Effector memory CD4-positive, alpha-beta T cell (primary cell): ENCODE measurements around the gene CHST11.

Experiments used
- DNase-seq, 3 donors: peaks; one replicate each; pipeline ENCODE4 v3.0.0-alpha.2; 2020
- H3K27ac ChIP-seq: 2 replicates; pipeline ENCODE4 v1.7.0; 2013; ENCODE audit warnings: mild to moderate bottlenecking, low read length, moderate library complexity; ENCODE audit not compliant: insufficient read depth, poor library complexity, severe bottlenecking
- H3K27me3 ChIP-seq: replicated peaks from 2 replicates; pipeline ENCODE4 v1.7.0; 2013; ENCODE audit warnings: mild to moderate bottlenecking, low read length; ENCODE audit not compliant: insufficient read depth, control insufficient read depth, poor library complexity, severe bottlenecking
- H3K36me3 ChIP-seq: 2 replicates; pipeline ENCODE4 v1.7.0; 2013; ENCODE audit warnings: mild to moderate bottlenecking, low read length, moderate library complexity; ENCODE audit not compliant: control insufficient read depth, insufficient read depth
- H3K4me1 ChIP-seq: 2 replicates; pipeline ENCODE4 v1.7.0; 2013; ENCODE audit warnings: low read length, mild to moderate bottlenecking; ENCODE audit not compliant: control insufficient read depth, insufficient read depth, poor library complexity, severe bottlenecking
- H3K4me3 ChIP-seq: 2 replicates; pipeline ENCODE4 v1.7.0; 2013; ENCODE audit warnings: low read length, low read depth, mild to moderate bottlenecking; ENCODE audit not compliant: insufficient read depth, poor library complexity, severe bottlenecking
- H3K9me3 ChIP-seq: 2 replicates; pipeline ENCODE4 v1.7.0; 2013; ENCODE audit warnings: mild to moderate bottlenecking, low read length, moderate library complexity; ENCODE audit not compliant: control insufficient read depth

The CHST11 gene

DNA sequence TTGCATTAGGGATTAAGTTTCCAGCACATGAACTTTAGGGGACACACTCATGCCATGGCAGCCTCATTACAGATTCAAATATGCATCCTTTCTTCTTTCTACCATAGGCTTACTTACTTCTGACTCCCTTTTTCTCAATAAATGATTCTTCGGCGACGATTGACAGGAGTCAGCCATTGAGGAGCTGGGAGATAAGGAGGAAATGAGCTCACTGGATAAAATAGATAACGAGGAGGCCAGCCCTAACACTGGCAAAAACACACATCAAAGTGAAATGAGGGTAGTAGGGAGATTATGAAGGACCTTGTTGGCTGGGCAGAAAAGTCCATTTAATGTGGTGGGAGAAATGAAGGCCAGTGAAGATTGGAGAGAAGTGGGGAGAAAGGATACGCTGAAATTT is 329.1 kb downstream of the CHST11 start:
- no peak overlapping the region for H3K27ac ChIP-seq
- H3K4me3 ChIP-seq, result no peak overlapping the region
- H3K4me1 ChIP-seq, result no peaks in the 10 kb centered on the region
- DNase-seq, result no peak
- H3K36me3 ChIP-seq, result no peaks in the 10 kb centered on the region
- H3K9me3 ChIP-seq, result no peaks in the 10 kb centered on the region
- H3K27me3 ChIP-seq, result no peaks in the 10 kb centered on the region

DNA sequence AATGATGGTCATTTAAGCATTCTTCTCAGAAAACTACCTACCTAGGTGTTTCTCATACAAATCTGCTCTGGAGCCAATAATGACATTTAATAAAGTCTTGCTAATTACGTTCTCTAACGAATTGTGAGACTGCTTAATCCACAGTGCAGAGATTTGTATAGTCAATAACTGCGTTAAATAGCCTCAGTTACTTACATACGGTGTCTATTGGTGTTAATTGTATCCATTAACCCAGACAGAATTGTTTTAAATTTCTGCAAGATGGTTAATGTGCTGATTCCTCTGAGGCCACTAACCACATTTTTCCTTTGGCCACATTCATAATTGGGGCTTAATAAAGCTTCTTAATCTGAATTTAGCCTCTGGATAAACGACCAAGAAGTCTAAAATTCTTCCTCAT is 329.6 kb downstream of the CHST11 start:
- no peak for DNase-seq
- H3K4me3 ChIP-seq, result no peak overlapping the region
- H3K27me3 ChIP-seq, result no peaks in the 10 kb centered on the region
- H3K9me3 ChIP-seq, result no peaks in the 10 kb centered on the region
- H3K27ac ChIP-seq, result no peak overlapping the region
- H3K4me1 ChIP-seq, result no peaks in the 10 kb centered on the region
- no peaks in the 10 kb centered on the region for H3K36me3 ChIP-seq

DNA sequence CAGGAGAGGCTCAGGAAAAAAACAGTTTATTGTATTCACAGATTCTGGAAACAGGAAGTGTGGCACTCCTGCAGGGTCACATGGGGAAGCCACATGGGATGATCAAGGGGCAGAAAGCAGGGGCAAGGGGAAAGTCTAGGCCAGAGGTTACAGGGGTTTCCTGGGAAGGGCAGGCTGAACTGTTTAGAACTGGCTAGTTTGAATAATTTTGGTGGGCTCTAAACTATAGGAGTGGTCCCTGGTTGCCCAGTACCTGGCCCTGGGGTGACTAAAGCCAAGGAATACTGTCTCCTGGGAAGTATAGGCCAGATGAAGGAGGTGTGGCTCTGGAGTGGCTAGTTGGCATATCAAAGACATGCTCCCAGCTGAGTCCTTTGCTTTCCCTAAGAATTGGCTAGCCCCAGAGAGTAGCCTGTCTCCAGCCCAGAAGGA is 332.1 kb downstream of the CHST11 start:
- Histone ChIP-seq H3K27me3 (no peaks in the 10 kb centered on the region), H3K4me1 (no peaks in the 10 kb centered on the region), H3K27ac (no peak overlapping the region), H3K36me3 (no peaks in the 10 kb centered on the region), H3K9me3 (no peaks in the 10 kb centered on the region), H3K4me3 (no peak overlapping the region)
- DNase-seq, result no peak

DNA sequence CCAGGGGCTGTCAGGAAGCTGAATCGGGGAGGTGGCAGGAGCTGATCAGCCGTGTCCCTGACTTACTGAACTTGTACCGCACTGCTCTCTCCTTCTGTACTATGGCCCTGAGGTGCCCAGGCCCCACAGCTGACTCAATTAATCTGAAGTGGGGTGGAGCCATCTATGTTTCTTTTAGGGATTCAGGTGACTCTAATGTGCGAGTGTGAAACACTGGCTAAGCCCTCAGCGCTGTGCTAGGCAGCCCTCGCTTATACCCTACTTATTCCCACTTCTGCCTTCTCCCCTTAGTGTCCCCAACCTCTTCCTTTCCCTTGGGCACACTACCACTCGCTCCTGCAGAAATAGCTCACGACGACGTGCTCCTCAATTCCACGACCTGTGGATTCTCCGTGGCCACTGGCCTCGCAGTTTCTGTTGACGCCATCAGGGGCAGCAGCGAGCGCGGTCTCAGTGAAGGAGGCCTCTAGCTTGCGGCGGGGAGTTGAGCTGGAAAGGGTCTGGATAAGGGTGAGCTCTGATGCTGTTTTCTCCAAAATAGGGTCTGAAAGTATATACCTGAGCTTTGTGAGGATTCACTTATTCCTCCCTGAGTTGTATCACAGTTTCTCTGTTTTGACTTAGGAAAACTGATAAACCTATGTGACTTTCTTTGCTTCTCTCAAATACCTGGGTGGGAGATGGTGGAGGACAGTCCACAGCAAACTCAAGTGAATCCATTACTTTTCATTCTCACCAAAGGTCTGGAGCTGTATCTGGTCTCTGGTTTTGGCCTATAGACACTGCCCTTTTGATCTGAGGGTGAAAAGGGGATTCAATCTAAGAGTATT is 333.8 kb downstream of the CHST11 start:
- H3K4me3 ChIP-seq, result no peak overlapping the region
- peak; percentile 5 to 17 (median 6) for DNase-seq

DNA sequence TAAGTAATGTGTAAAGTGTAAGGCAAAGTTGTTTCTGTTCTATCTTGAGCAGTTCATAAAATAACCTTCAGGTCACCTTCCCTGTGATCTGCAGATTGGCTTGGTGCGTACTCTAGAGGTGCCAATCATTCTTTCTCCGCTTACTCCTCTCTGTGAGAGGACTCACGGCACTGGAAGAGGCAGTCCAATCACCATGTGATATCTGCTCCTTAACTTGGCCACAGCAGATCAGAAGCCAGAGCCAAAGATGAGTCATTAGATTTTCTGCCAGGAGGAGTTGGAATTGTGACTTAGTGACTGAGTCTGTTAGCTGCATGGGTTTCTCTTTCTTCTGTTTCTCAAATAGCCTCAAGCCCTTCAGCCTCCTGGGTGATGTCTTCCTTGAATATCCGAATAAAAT is 335.8 kb downstream of the CHST11 start:
- Histone ChIP-seq H3K9me3 (no peaks in the 10 kb centered on the region), H3K27ac (no peak overlapping the region), H3K27me3 (no peaks in the 10 kb centered on the region), H3K4me1 (no peaks in the 10 kb centered on the region), H3K36me3 (no peaks in the 10 kb centered on the region), H3K4me3 (no peak overlapping the region)
- DNase-seq, result no peak

More for the DNA sequence above, 333.8 kb downstream of the CHST11 start:
- H3K9me3 ChIP-seq, result no peaks in the 10 kb centered on the region
- H3K27me3 ChIP-seq, result no peaks in the 10 kb centered on the region
- no peaks in the 10 kb centered on the region for H3K4me1 ChIP-seq
- no peak overlapping the region for H3K27ac ChIP-seq
- no peaks in the 10 kb centered on the region for H3K36me3 ChIP-seq

DNA sequence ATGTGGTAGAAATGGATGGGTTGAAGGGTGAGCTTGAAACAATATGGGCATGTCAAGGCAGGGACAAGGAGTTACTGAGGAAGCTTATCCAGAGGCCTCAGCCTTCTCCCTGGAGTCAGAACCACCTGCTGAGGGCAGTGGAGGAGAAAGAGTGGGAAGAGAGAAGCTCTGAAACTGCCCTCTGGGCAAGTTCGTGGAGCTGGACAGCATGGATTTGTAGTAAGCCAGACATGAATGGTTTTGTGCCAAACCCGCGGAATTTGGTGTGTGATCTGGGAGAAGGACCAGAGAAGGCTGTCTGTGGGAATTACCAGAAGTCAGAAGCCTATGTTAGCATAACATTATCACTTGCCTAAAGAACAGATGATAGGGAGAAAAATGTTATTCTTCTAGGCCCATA is 336.5 kb downstream of the CHST11 start:
- no peaks in the 10 kb centered on the region for H3K27me3 ChIP-seq
- H3K9me3 ChIP-seq, result no peaks in the 10 kb centered on the region
- no peak for DNase-seq
- H3K27ac ChIP-seq, result no peak overlapping the region
- H3K4me3 ChIP-seq, result no peak overlapping the region
- H3K4me1 ChIP-seq, result no peaks in the 10 kb centered on the region
- no peaks in the 10 kb centered on the region for H3K36me3 ChIP-seq

DNA sequence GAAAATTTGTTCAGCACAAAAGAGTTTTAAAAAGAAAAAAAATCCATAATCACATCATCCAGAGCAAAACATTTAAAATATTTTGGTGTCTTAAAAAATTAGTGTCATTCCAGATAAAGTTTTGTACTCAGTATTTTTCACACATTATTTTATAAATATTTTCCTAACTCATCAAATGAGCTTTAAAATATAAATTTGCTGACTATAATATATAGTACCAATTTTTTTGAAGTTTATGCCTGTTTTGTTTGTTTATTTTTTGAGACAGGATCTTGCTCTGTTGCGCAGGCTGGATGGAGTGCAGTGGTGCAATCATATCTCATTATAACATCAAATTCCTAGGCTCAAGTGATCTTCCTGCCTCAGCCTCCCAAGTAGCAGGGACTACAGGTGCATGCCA is 337.2 kb downstream of the CHST11 start:
- Histone ChIP-seq H3K4me1 (no peaks in the 10 kb centered on the region), H3K36me3 (no peaks in the 10 kb centered on the region), H3K27me3 (no peaks in the 10 kb centered on the region), H3K9me3 (no peaks in the 10 kb centered on the region), H3K4me3 (no peak overlapping the region), H3K27ac (no peak overlapping the region)
- no peak for DNase-seq

DNA sequence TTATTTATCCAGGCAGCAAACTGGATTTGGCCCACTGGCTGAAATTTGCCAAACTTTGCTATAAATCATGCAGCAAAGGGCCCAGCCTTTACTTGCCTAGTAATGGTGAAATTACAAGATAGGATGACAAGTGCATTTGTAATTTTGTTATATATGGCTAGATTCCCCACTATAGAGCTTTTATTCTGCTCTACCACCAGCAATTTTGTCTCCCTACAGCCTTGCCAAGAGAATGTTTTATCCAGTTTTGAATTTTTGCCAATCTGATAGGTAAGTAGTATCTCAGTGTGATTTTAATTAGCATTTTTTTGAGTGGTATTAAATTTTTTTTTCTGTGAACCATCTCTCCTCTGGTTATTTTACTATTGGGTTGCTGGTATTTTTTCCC is 339.7 kb downstream of the CHST11 start:
- Histone ChIP-seq H3K27ac (no peak overlapping the region), H3K36me3 (no peaks in the 10 kb centered on the region), H3K4me3 (no peak overlapping the region), H3K4me1 (no peaks in the 10 kb centered on the region), H3K27me3 (no peaks in the 10 kb centered on the region), H3K9me3 (no peaks in the 10 kb centered on the region)
- DNase-seq, result no peak

DNA sequence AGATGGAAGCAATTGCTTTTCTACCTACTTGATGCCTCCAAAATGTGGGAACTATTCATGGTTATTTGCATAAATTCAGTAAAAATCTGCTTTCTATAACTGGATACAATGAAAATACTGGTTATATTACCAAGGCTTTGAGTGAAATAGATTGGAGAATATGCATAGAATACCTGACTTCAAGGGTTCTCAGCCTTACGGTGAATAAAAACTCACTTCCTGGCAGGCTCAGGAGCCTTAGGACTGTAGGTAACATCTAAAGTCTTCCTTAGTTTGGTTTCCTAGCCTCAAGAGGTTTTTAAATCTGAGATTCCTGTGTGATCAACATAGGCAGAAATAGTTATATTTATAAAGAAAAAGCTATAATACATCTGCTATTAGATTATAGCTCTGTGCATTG is 342.7 kb downstream of the CHST11 start:
- no peak for DNase-seq
- Histone ChIP-seq H3K4me1 (no peaks in the 10 kb centered on the region), H3K36me3 (no peaks in the 10 kb centered on the region), H3K27me3 (no peaks in the 10 kb centered on the region), H3K27ac (no peak overlapping the region), H3K9me3 (no peaks in the 10 kb centered on the region), H3K4me3 (no peak overlapping the region)

DNA sequence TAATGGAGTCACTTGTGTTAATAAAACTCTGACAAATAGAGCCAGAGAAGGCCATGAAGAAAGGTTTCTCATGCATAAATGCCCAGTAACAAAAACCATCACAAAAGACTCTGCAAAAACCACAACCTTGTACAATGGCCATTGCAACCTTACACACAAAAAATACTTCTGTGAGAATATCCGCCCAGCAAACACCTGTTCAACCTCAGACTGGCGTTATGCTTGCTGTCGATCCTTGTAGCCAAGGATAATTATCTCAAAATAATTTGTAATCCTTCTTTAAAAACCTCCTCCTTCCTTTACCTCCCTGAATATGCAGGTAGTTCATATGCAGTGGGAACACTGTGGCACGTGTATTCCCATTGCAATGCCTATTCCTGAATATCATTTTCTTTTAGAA is 344.3 kb downstream of the CHST11 start:
- Histone ChIP-seq H3K9me3 (no peaks in the 10 kb centered on the region), H3K27ac (no peak overlapping the region)

More for the DNA sequence above, 344.3 kb downstream of the CHST11 start:
- no peak for DNase-seq
- Histone ChIP-seq H3K27me3 (no peaks in the 10 kb centered on the region), H3K4me1 (no peaks in the 10 kb centered on the region), H3K4me3 (no peak overlapping the region), H3K36me3 (no peaks in the 10 kb centered on the region)
